WTC11 (cell line): ENCODE measurements around the gene TWIST1. TPM values are rescaled to one million over a fixed set of nuclear protein-coding genes. Genes with fewer than 3 reads are reported as not detected.

ENCODE experiments used
- ATAC-seq: fragments of 200-7000 bp; cut with Tn5 transposase; 2 replicates; pipeline ENCODE4 v1.10.0; 2021; ENCODE audit warnings: mild to moderate bottlenecking, moderate library complexity
- CTCF ChIA-PET: fragments of 300-600 bp; sonication (Branson Sonifier 250); formaldehyde crosslinking; loops from one replicate; lab custom pipeline; 2021; ENCODE audit warnings: antibody characterized with exemption; lab: Charles Lee
- POLR2A ChIA-PET: fragments of 350-600 bp; sonication (Branson Sonifier 250); formaldehyde crosslinking; loops from one replicate; lab custom pipeline; 2021; ENCODE audit warnings: antibody characterized with exemption; lab: Charles Lee
- DNase-seq: peaks from one replicate; pipeline ENCODE4 v3.0.0; 2021; ENCODE audit warnings: low spot score
- H3K27ac Mint-ChIP-seq: 2 replicates; pipeline ENCODE4 v1.8.0; 2021; ENCODE audit warnings: mixed read lengths
- H3K27me3 Mint-ChIP-seq: 2 replicates; pipeline ENCODE4 v1.8.0; 2021; ENCODE audit warnings: low read depth, mild to moderate bottlenecking, moderate library complexity, mixed read lengths
- H3K36me3 Mint-ChIP-seq: 2 replicates; pipeline ENCODE4 v1.8.0; 2021; ENCODE audit warnings: mixed read lengths
- H3K4me1 Mint-ChIP-seq: 2 replicates; pipeline ENCODE4 v1.8.0; 2022; ENCODE audit warnings: mixed read lengths
- H3K4me3 Mint-ChIP-seq: 2 replicates; pipeline ENCODE4 v1.8.0; 2021; ENCODE audit warnings: mild to moderate bottlenecking, moderate library complexity, mixed read lengths
- H3K9me3 Mint-ChIP-seq: 2 replicates; pipeline ENCODE4 v1.8.0; 2021; ENCODE audit warnings: mixed read lengths
- AR ChIP-seq: fragments of 250-450 bp; sonication (Bioruptor Pico); IDR thresholded peaks from 2 replicates; pipeline ENCODE4 v1.9.0; 2021; ENCODE audit warnings: mild to moderate bottlenecking
- ATF3 ChIP-seq: sonication (generic); formaldehyde crosslinking; conservative IDR thresholded peaks from 2 replicates; pipeline ENCODE4 v1.8.1; 2022; ENCODE audit warnings: mild to moderate bottlenecking, missing genetic modification reagents
- CDX4 ChIP-seq: fragments of 250-450 bp; sonication (Bioruptor Pico); IDR thresholded peaks from 2 replicates; pipeline ENCODE4 v1.9.0; 2021; ENCODE audit warnings: moderate library complexity, mild to moderate bottlenecking, inconsistent platforms, borderline replicate concordance
- CREM ChIP-seq: sonication (generic); formaldehyde crosslinking; IDR thresholded peaks from 2 replicates; pipeline ENCODE4 v1.8.1; 2022; ENCODE audit warnings: mild to moderate bottlenecking, missing genetic modification reagents, moderate library complexity
- EMX1 ChIP-seq: fragments of 250-450 bp; sonication (Bioruptor Pico); IDR thresholded peaks from 2 replicates; pipeline ENCODE4 v1.8.0; 2021; ENCODE audit warnings: mild to moderate bottlenecking
- MLX ChIP-seq: sonication (generic); formaldehyde crosslinking; IDR thresholded peaks from 2 replicates; pipeline ENCODE4 v1.8.1; 2023; ENCODE audit warnings: mild to moderate bottlenecking, missing genetic modification reagents, moderate library complexity
- NFATC4 ChIP-seq: fragments of 250-450 bp; sonication (Bioruptor Pico); IDR thresholded peaks from 2 replicates; pipeline ENCODE4 v1.9.0; 2021; ENCODE audit warnings: mild to moderate bottlenecking
- NR1H2 ChIP-seq: sonication (generic); formaldehyde crosslinking; IDR thresholded peaks from 2 replicates; pipeline ENCODE4 v1.9.0; 2021; ENCODE audit warnings: mild to moderate bottlenecking, moderate library complexity, missing genetic modification reagents
- RELA ChIP-seq: sonication (generic); formaldehyde crosslinking; IDR thresholded peaks from 2 replicates; pipeline ENCODE4 v1.8.1; 2022; ENCODE audit warnings: missing genetic modification reagents, mild to moderate bottlenecking, borderline replicate concordance
- SOX15 ChIP-seq: fragments of 250-450 bp; sonication (Bioruptor Pico); IDR thresholded peaks from 2 replicates; pipeline ENCODE4 v1.9.0; 2021; ENCODE audit warnings: mild to moderate bottlenecking
- TEAD1 ChIP-seq: sonication (generic); formaldehyde crosslinking; IDR thresholded peaks from 2 replicates; pipeline ENCODE4 v1.8.0; 2022; ENCODE audit warnings: mild to moderate bottlenecking, missing genetic modification reagents
- USF2 ChIP-seq: sonication (generic); formaldehyde crosslinking; IDR thresholded peaks from 2 replicates; pipeline ENCODE4 v1.8.1; 2023; ENCODE audit warnings: mild to moderate bottlenecking, missing genetic modification reagents, moderate library complexity
- ZBTB43 ChIP-seq: sonication (generic); formaldehyde crosslinking; IDR thresholded peaks from 2 replicates; pipeline ENCODE4 v1.8.1; 2023; ENCODE audit warnings: mild to moderate bottlenecking, missing genetic modification reagents
- ZNF281 ChIP-seq: sonication (generic); formaldehyde crosslinking; IDR thresholded peaks from 2 replicates; pipeline ENCODE4 v1.8.0; 2023; ENCODE audit warnings: mild to moderate bottlenecking, missing genetic modification reagents
- total RNA-seq: library from RNA; stranded (reverse); gene quantifications from 3 replicates; pipeline ENCODE4 v1.2.3, GENCODE V29; 2021

The TWIST1 gene
- total RNA-seq, 1 experiment from 2014 or later: not detected

GRCh38 chr7:19089797-19090196, 27.6 kb downstream of the TWIST1 start:
- Mint-ChIP-seq H3K27ac (no peak overlapping the region), H3K9me3 (no peaks in the 10 kb centered on the region)
- POLR2A ChIA-PET: no interaction called here

More at GRCh38 chr7:19089797-19090196, 27.6 kb downstream of the TWIST1 start:
- Mint-ChIP-seq H3K4me3 (no peak overlapping the region), H3K4me1 (peaks cover 9% of the 10 kb centered on the region)
- CTCF ChIA-PET: no interaction called here
- ATAC-seq: no peak
- TF ChIP-seq NFATC4 (CRISPR knock-in tag): no peak
- no peak for TF ChIP-seq AR
- TF ChIP-seq ZNF281 (CRISPR knock-in tag): no peak
- TF ChIP-seq RELA (CRISPR knock-in tag): no peak
- no peak for TF ChIP-seq EMX1 (CRISPR knock-in tag)
- no peak for TF ChIP-seq MLX (CRISPR knock-in tag)
- no peak for TF ChIP-seq SOX15
- no peak for TF ChIP-seq TEAD1 (CRISPR knock-in tag)
- TF ChIP-seq CREM (CRISPR knock-in tag): no peak
- no peak for TF ChIP-seq ZBTB43 (CRISPR knock-in tag)
- TF ChIP-seq CDX4 (CRISPR knock-in tag): no peak
- TF ChIP-seq USF2 (CRISPR knock-in tag): no peak
- no peak for TF ChIP-seq NR1H2 (CRISPR knock-in tag)
- no peak for TF ChIP-seq ATF3
- TF ChIP-seq, all 79 proteins: peak for 0
- Mint-ChIP-seq H3K27me3 (no peaks in the 10 kb centered on the region), H3K36me3 (no peaks in the 10 kb centered on the region)
- DNase-seq: no peak
